HepG2 (cell line): ENCODE measurements around the gene PRKAR2A. TPM values are rescaled to one million over a fixed set of nuclear protein-coding genes. Genes with fewer than 3 reads are reported as not detected.
"Not testable (repeated sequence)": the region's sequence is repeated elsewhere in the genome, so short reads cannot be mapped to it uniquely, and the experiment has no call there.

ENCODE experiments used
- ATAC-seq: fragments of 200-7000 bp; cut with Tn5 transposase; 3 replicates; pipeline ENCODE4 v1.9.1; 2020; ENCODE audit warnings: mild to moderate bottlenecking, moderate library complexity
- BruUV-seq: library from RNA; stranded (reverse); fragments of 400-500 nt; replicated peaks from 2 replicates; lab custom pipeline; 2021; lab: Mats Ljungman, UMichigan
- CTCF ChIA-PET: fragments of 300-600 bp; formaldehyde crosslinking; extraction: SDS; loops from one replicate; lab custom pipeline; 2021; ENCODE audit warnings: low total read pairs, inconsistent platforms, low intra/inter-chr PET ratio; lab: Yijun Ruan, JAX
- POLR2A ChIA-PET: fragments of 350-600 bp; sonication (Branson Sonifier 250); formaldehyde crosslinking; loops from one replicate; lab custom pipeline; 2020; ENCODE audit warnings: antibody characterized with exemption, inconsistent platforms; lab: Yijun Ruan, JAX
- DNase-seq: peaks from one replicate; pipeline ENCODE4 v3.0.0-alpha.2; 2015; ENCODE audit warnings: low spot score
- FAIRE-seq: peaks from 3 replicates; lab custom pipeline; 2011; peaks lifted over from hg19 to GRCh38; lab: Jason Lieb, UNC
- H2AFZ ChIP-seq: one replicate; pipeline ENCODE4 v1.6.1; 2011; ENCODE audit warnings: low read length, inconsistent platforms
- H3K27ac ChIP-seq: fragments of 300-600 bp; 3 replicates; pipeline ENCODE4 v1.8.0; 2011; ENCODE audit warnings: mixed run types, mild to moderate bottlenecking, mixed read lengths, low read length, inconsistent platforms; ENCODE audit not compliant: insufficient read depth; ENCODE audit errors: extremely low read length
- H3K27me3 ChIP-seq, 2 experiments: fragments of 200-600 bp in 1 of 2; 2 replicates in 1 of 2; 3 replicates in 1 of 2; pipeline versions ENCODE4 v1.6.0 to v1.8.0; 2011; ENCODE audit warnings: low read length in 2 of 2, mild to moderate bottlenecking in 2 of 2, moderate library complexity in 2 of 2, inconsistent platforms in 1 of 2; ENCODE audit not compliant: insufficient read depth in 2 of 2, control insufficient read depth in 1 of 2
- H3K36me3 ChIP-seq, 2 experiments: fragments of 200-600 bp in 1 of 2; replicated peaks in 1 of 2; 2 replicates in 1 of 2; 3 replicates in 1 of 2; pipeline versions ENCODE4 v1.5.1 to v1.8.0; 2011; ENCODE audit warnings: low read length in 2 of 2, inconsistent platforms in 1 of 2; ENCODE audit not compliant: insufficient read depth in 2 of 2, control insufficient read depth in 1 of 2
- H3K4me1 ChIP-seq: 2 replicates; pipeline ENCODE4 v1.5.1; 2012; ENCODE audit warnings: low read length, inconsistent platforms; ENCODE audit not compliant: insufficient read depth
- H3K4me2 ChIP-seq: 2 replicates; pipeline ENCODE4 v1.6.0; 2011; ENCODE audit warnings: low read depth, low read length, inconsistent platforms
- H3K4me3 ChIP-seq, 3 experiments: fragments of 200-600 bp in 1 of 3; sonication (generic), shearing (Covaris generic) in 1 of 3; replicated peaks in 1 of 3; 2 replicates each; pipeline ENCODE4 v1.5.1; 2011 to 2016; ENCODE audit warnings: low read length in 3 of 3, inconsistent platforms in 2 of 3, low read depth in 2 of 3, mild to moderate bottlenecking in 2 of 3, control low read depth in 1 of 3, mixed read lengths in 1 of 3; ENCODE audit not compliant: insufficient read depth in 1 of 3
- H3K79me2 ChIP-seq: one replicate; pipeline ENCODE4 v1.6.1; 2011; ENCODE audit warnings: low read length, inconsistent platforms; ENCODE audit not compliant: insufficient read depth
- H3K9ac ChIP-seq: 2 replicates; pipeline ENCODE4 v1.6.0; 2011; ENCODE audit warnings: mild to moderate bottlenecking, low read depth, low read length, inconsistent platforms; ENCODE audit not compliant: insufficient read depth
- H3K9me3 ChIP-seq: 2 replicates; pipeline ENCODE4 v1.5.1; 2012; ENCODE audit warnings: mild to moderate bottlenecking, low read length
- H4K20me1 ChIP-seq: 2 replicates; pipeline ENCODE4 v1.6.0; 2011; ENCODE audit warnings: inconsistent platforms, mild to moderate bottlenecking, low read length, moderate library complexity; ENCODE audit not compliant: insufficient read depth
- BORCS8-MEF2B ChIP-seq: sonication (generic); formaldehyde crosslinking; IDR thresholded peaks from 2 replicates; pipeline ENCODE4 v1.8.0; 2022; ENCODE audit warnings: mild to moderate bottlenecking, missing genetic modification reagents
- MAFF ChIP-seq: IDR thresholded peaks from 2 replicates; pipeline ENCODE4 v1.6.1; 2011; ENCODE audit warnings: low read depth, low read length, improper control_type of control experiment
- MAFK ChIP-seq, 2 experiments: IDR thresholded peaks in 1 of 2; conservative IDR thresholded peaks in 1 of 2; 2 replicates each; pipeline ENCODE4 v1.6.1; 2011; ENCODE audit warnings: improper control_type of control experiment in 2 of 2, low read length in 2 of 2
- ZNF121 ChIP-seq: sonication (generic); formaldehyde crosslinking; IDR thresholded peaks from 2 replicates; pipeline ENCODE4 v1.5.0; 2020; ENCODE audit warnings: mild to moderate bottlenecking, missing genetic modification reagents
- WGBS: methylation state at CpG from one replicate; pipeline ENCODE4 v1.1.6; 2017; ENCODE audit warnings: low lambda C conversion rate; 5-methylcytosine and 5-hydroxymethylcytosine counted together
- in situ Hi-C: cut with HindIII; loops from 2 replicates; pipeline ENCODE4 v1.10.0; 2017; ENCODE audit warnings: low pct_unique_long_range_greater_than_20kb; ENCODE audit not compliant: extremely low pct_ligation_motif_present
- intact Hi-C: fragments of 100-400 bp; cut with micrococcal nuclease; formaldehyde crosslinking; loops from one replicate; pipeline ENCODE4 v1.10.0; 2022; ENCODE audit not compliant: unreplicated experiment
- polyA plus RNA-seq, 8 experiments: library from polyadenylated mRNA; depleted of rRNA in 3 of 8; stranded (reverse) in 7 of 8; unstranded in 1 of 8; fragments of >200 nt; fragmentation: Illumina TruSeq in 4 of 8; extraction: Trizol in 4 of 8; gene quantifications; 2 replicates each; pipeline versions ENCODE4 v1.2.1 to v1.2.3, GENCODE V29; 2011 to 2016; ENCODE audit warnings: low read depth in 4 of 8, missing spikeins in 1 of 8, mixed read lengths in 1 of 8; ENCODE audit not compliant: insufficient read depth in 1 of 8
- total RNA-seq, 5 experiments: library from RNA; depleted of rRNA; stranded (reverse); fragments of >200 nt; fragmentation: Illumina TruSeq; extraction: Trizol; gene quantifications; 2 replicates each; pipeline ENCODE4 v1.2.3, GENCODE V29; 2016; ENCODE audit warnings: low read depth in 1 of 5

The PRKAR2A gene
- total and polyA plus RNA-seq, 2 of the 13 experiments (the other 11 are each of a cell fraction or from before 2014, with no cell fraction given): 11.8 to 29.2 TPM

DNA sequence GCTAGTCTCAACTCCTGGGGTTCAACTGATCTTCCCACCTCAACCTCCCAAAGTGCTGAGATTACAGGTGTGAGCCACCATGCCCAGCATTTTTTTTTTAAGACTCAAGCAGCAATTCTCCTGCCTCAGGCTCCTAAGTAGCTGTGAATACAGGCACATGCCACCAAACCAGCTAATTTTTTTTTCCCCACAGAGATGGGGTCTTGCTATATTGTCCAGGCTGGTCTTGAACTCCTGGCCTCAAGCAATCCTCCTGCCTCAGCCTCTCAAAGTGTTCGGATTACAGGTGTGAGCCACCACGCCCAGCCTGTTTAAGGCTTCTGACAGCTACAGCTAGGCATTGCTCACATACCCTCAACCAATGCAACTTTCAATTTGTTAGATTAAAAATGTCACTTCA is 54.2 kb downstream of the PRKAR2A start:
- H3K9me3 ChIP-seq, H2AFZ ChIP-seq, H3K27ac ChIP-seq, DNase-seq, CTCF ChIA-PET, ATAC-seq: not testable (repeated sequence)
- intact Hi-C loops: loop anchor here (10.0 kb wide), 1 partner anchor 51 kb away; the partner anchor contains the start of gene PRKAR2A
- 0 out of 2 replicates have a peak, but pooled peaks have one; percentile 27 for TF ChIP-seq ZNF121 (CRISPR knock-in tag)
- TF ChIP-seq, all 625 proteins: peak for 1; not testable (repeated sequence) for 624
- H3K4me1 ChIP-seq, POLR2A ChIA-PET, H4K20me1 ChIP-seq, H3K79me2 ChIP-seq, H3K4me3 ChIP-seq, BruUV-seq, H3K9ac ChIP-seq, H3K36me3 ChIP-seq, FAIRE-seq, in situ Hi-C loops, H3K27me3 ChIP-seq, H3K4me2 ChIP-seq: not testable (repeated sequence)
- 94% methylated on average over 2 of the region's 2 CpGs for WGBS

DNA sequence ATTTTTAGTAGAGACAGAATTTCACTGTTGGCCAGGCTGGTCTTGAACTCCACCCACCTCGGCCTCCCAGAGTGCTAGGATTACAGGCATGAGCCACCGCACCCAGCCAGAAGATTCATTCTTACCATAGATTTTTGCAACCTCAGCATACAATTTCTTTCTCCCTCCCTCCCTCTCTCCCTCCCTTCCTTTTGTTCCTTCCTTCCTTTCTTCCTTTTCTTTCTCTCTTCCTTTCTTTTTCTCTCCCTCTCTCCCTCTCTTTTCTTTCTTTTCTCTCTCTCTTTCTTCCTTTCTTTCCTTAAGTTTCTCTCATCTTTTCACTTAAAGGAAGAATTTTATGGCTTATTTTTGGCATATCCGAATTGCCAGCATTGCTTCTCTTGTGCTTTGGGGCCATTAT is 58.0 kb downstream of the PRKAR2A start:
- Histone ChIP-seq H3K4me3 (no peak overlapping the region), H2AFZ (no peak overlapping the region), H3K27me3 (no peaks in the 10 kb centered on the region), H3K9ac (no peak overlapping the region), H3K4me2 (no peak overlapping the region), H3K4me1 (no peaks in the 10 kb centered on the region), H3K9me3 (no peaks in the 10 kb centered on the region), H3K27ac (no peak overlapping the region), H3K79me2 (no peaks in the 10 kb centered on the region), H3K36me3 (peaks cover 0 to 2% of the 10 kb centered on the region in 2 experiments; a peak in 1 of 5 replicates), H4K20me1 (no peaks in the 10 kb centered on the region)
- WGBS: 93% methylated on average over 3 of the region's 3 CpGs
- ChIA-PET POLR2A (no interaction called here), CTCF (no interaction called here)
- no peak for DNase-seq
- BruUV-seq: no TSS peak
- in situ Hi-C loops (no loop called here), intact Hi-C loops (loop anchor here (10.0 kb wide), 1 partner anchor 55 kb away; the partner anchor contains the start of gene PRKAR2A)
- no peak for ATAC-seq
- TF ChIP-seq MAFF (peak; percentile 41), BORCS8-MEF2B (no peak), MAFK (conservative IDR thresholded peaks at IDR 0.05 in 1 of 2, IDR thresholded peaks at IDR 0.05 in 1 of 2; ENCODE audit: low read length in 2 of 2) (peak; percentile 46 to 74; a peak in 3 of 4 replicates)
- no peak for FAIRE-seq
